Smooth muscle cell of the umbilical artery (primary cell): ENCODE data around the gene VSIR. TPM values are rescaled to one million over a fixed set of nuclear protein-coding genes. Genes with fewer than 3 reads are reported as not detected.

Experiments
- total RNA-seq: library from RNA; depleted of rRNA; stranded (reverse); fragments of >200 nt; gene quantifications from 2 replicates; pipeline ENCODE4 v1.2.3, GENCODE V29; 2014

Gene VSIR
- 8.0 and 17.7 TPM in 2 replicates for total RNA-seq

DNA sequence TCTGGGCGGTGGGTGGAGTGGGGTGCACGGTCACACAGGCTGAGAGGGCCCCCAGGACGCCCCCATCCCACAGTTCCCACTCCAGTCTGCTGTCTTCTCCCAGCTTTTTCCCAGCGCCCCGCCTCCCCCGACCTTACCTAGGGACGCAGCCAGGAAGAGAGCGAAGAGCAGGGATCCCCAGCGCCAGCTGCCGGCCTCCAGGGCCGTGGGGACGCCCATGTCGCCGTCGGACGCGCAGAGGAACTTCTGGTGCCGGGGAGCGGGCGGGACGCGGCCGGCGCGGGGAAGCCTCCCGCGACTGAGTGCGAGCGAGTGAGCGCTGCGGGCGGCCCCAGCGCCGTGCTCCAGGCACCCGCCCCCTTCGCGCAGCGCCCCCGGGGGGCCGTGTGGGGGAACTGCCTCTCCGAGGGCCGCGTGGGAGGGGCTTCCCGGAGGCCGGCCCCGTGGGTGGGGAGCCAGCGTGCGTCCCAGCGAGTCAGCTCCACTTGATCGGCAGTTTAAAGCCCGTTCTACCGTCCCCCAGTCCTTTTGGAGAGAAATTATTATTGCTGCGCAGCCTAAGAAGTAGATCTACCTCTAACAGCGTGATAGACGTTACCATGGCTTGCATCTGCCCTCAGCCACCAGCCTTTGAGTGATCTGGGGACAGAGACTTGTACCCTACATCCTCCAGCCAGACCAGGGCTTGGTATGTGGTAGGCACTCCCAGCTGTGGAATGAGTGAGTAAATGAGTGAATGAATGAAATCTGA lies at the start of gene VSIR:
Gene VSIR (minus strand): TSS at position 300 of the 751 bp plus-strand sequence. CDS start 81 bp downstream, at position 219.

DNA sequence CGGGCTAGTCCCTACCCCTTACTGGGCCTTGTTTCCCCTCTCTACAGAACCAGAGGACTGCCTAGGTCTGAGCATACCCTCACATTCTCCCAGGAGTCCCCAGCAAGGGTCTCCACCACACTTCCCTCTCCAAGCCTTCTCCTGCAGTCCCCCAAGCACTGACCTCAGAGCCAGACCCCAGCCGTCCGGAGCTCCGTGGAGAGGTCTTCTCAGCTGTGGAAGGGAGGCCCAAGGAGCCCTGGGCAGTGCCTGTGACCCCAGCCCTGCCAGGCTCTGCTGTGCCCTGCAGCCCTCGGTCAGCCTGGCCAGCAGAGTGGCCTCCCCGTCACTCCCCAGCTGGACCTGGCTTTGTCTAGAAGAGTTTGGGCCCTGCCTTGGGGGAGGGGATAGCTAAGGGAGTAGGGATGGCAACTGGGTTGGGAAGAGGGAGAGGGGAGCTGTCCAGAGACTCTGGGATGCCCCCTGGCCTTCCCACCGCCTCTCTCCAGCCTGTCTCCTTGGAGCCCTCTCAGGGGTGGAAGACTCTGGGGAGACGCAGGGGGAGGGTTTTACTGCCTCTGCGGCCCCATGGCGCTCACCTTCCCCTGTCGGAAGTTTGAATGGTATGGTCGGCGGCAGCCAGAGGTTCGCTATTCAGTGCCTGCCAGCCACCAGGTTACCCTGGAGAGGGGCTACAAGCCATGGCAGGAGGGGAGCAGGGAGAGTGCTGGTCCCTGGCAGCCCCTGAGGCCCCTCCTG lies 53.7 kb downstream of the VSIR start, which contains the start of gene C10orf105:
Gene C10orf105 (minus strand): TSS at position 315 of the 738 bp plus-strand sequence. CDS start 3,441 bp downstream, outside the sequence.

Other genes starting within 250 kb of the VSIR start
- not detected in 2 replicates for gene C10orf105, start 53.7 kb downstream of the VSIR start, total RNA-seq
- 1,204 and 1,466 TPM in 2 replicates for gene PSAP, start 77.7 kb upstream of the VSIR start, total RNA-seq
- 13.1 and 35.0 TPM in 2 replicates for gene CHST3, start 190.9 kb upstream of the VSIR start, total RNA-seq